HG02884 (cell line): ENCODE measurements around the gene NUCB2.
"Not testable (repeated sequence)": the region's sequence is repeated elsewhere in the genome, so short reads cannot be mapped to it uniquely, and the experiment has no call there.

Experiments
- ATAC-seq: cut with Tn5 transposase; IDR thresholded peaks from one replicate; pipeline ENCODE4 v1.9.1; 2021; ENCODE audit warnings: mild to moderate bottlenecking, moderate library complexity; ENCODE audit not compliant: unreplicated experiment

The NUCB2 gene

DNA sequence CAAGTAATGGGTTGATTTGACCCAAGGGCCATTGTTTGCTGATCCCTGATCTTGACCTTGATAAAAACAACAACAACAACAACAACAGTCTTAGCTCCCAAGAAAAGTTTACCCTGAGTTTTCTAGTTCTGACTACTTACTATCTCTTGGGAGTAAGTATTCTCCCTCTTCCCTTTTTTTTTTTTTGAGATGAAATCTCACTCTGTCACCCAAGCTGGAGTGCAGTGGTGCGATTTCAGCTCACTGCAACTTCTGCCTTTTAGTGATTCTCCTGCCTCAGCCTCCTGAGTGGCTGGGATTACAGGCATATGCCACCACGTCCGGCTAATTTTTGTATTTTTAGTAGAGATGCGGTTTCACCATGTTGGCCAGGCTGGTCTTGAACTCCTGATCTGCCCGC, 8.0 kb upstream of the NUCB2 start:
- ATAC-seq, result not testable (repeated sequence)

DNA sequence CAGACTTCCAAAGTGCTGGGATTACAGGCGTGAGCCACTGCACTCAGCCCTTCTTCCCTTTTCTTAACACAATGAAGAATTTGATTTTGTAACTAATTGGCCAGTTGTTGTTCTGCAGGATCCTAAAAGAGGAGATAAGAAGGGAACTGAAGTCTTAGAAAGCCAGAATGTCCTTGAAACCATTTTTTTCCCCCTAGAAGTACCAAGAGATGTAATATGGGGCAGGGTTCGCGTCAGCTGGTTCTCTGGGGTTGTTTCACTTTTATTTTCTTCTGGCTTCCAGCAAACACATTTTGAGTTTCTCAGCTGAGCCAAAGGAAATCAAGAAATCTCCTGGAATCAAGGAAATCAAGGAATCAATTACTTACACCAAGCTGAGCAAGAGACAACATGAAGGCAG, 7.6 kb upstream of the NUCB2 start:
- no peak for ATAC-seq

DNA sequence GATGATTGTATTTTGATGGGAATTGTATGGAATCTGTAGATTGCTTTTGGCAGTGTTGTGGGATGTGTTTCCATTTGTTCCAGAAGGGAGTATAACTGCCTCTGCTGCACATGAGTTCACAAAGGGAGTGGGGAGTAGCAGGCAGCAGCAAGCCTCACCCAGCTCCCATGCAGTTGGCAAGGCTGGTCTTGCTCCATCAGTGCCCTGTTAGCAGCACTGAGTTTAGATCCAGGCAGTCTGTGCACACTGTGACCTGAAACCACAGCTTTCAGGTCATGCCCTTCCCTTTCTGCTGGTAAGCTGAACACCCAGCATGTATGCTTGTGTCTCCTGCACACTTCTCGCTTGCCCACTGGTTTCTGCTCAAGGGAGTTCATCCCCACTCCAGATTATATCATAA, 3.7 kb upstream of the NUCB2 start:
- ATAC-seq, result no peak

DNA sequence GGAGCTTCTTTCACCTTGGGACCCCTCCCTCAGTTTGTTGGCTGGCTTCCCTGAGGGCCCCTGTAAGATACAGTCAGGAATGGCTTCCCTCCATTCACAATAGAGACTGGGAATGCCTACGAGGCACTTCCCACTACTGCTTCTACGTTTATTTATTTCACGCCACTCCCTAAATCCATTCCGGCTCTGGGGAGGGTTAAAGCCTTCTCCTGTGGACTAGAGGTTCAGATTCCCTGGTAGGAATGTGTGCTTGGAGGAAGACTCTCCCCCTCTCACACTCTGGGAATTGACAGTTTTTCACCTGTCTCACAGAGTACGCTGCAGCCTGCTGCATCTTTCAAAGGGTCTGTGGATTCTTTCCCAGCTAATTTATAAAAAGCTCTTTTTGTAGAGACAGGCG, 3.3 kb upstream of the NUCB2 start:
- ATAC-seq, result no peak

DNA sequence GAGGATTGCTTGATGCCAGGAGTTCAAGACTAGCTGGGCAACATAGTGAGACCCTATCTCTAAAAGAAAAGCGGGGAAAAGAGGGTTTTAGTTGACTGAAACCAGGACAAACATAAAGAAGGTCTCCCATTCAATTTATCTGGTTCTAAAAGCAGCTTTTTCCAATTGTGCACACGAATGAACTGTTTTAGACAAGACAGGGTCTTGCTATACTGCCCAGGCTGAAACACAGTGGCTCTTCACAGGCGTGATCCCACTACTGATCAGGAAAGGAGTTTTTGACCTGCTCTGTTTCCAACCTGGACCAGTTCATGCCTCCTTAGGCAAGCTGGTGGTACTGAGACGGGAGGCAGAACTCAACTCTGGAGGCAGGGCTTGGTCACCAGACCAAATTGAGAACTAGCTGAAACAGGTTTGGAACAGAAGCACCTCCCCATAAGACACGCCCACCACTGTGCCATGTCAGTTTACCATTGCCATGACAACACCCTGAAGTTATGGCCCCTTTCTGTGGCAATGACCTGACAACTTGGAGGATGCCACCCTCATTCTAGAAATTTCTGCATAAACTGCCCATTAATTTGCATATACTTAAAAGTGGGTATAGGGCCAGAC, 2.8 kb upstream of the NUCB2 start:
- no peak for ATAC-seq

DNA sequence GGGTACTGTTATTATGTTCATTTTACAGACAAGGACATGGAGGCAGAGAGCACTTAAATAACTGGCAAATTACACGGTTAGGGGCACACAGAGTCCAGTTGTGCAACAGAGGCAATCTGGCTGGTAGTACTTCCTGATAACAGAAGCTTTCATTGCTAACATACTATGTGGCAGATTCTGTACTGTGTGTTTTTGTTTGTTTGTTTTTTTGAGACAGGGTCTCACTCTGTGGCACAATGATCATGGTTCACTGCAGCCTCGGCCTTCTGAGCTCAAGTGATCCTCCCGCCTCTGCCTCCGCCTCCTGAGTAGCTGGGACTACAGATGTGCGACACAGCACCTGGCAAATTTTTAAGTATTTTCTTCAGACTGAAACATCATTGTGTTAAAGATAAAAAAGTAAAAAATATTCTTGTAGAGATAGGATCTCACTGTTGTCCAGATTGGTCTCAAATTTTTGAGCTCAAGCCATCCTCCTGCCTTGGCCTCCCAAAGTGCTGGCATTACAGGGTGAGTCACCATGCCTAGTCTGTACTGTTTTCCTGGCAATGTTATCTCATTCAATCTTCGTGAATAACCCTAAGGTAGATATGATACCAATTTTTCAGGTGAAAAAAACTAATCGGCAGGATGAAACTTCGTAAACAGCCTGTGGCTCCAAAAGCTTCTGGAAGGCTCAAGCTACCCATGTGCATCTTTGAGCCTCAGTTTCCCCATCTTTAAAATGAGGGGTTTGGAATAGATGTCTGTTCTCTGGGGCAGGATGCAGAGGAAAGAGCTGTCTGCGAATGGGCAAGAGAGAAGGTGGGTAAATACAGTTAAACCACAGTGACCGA, 921 bp upstream of the NUCB2 start:
- no peak for ATAC-seq

DNA sequence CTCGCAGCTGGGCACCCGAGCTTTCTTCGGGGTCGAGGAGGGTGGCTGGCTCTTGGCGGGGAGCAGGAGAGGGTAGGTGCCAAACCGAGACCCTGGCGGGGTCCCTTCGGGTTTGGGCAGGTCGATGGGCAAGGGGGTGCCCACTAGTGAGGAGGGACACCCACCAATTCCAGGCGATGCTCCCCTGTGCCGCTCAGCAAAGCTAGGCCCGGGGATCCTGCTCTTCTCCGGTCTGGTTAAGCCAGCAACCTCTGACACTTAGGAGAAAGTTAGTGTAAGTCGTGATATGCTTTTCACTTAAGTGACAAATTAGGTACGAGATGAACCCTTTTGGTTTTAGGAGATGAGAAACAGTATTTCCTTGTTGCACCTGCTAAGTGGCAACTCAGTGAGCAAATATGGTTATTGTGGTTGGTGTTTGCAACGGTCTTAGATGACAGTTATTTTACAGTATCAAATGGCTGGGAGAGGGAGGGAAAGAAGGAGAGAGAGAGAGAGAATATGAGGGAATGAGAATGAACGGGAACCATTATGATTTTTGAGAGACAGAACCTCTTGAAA, 565 bp downstream of the NUCB2 start:
- peak; percentile 13 for ATAC-seq

DNA sequence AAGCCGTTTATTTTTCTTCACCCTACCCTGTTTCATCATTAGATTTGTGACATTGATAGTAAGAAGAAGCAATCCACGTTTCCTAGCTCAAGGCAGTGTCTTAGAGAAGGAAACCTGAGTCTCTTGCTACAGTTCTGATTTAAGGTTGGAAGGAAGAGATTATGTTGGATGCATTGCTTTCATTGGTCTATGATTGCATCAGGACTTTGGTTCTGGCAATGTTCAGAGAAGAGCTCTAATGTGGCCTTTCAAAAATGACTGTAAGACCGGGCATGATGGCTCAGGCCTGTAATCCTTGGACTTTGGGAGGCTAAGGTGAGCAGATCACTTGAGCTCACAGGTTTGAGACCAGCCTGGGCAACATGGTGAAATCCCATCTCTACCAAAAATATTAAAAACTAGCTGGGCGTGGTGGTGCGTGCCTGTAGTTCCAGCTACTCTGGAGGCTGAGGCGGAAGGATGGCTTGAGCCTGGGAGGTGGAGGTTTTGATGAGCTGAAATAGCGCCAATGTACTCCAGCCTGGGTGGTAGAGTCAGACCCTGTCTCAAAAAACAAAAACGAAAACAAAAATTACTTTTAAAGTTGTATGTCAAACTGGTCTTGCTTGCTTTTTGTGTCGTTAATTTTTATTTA, 4.1 kb downstream of the NUCB2 start:
- no peak for ATAC-seq

DNA sequence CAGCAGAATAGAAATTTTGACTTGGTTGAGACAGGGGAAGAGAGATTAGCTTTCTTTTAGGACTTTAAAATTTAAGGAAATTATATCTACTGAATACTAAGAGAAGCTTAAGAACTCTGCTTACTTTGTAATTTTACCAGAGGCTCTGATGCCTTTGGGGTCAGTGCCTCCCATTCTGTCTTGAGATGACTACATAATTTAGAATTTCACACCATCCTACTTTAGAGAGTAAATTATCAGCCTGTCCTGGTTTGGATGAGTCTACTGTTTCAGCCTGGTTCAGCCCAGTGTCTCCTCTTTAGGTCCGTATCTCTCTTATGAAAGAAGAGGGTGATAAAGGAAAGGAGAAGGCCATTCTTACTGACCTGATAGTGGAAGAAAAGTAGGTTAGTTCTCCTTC, 9.8 kb downstream of the NUCB2 start:
- no peak for ATAC-seq

DNA sequence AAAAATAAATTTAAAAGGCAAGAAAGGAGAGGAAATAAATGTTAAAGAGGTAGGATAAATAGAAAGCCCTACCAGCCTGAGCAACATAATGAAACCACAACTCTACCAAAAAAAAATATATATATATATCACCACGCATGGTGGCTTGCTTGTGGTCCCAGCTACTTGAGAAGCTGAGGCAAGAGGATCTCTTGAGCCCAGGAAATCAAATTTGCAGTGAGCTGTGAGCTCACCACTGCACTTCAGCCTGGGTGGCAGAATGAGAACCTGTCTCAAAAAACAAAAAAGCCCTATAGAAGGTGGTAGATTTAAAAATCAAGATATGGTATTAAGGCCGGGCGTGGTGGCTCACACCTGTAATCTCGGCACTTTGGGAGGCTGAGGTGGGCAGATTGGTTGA, 10.5 kb downstream of the NUCB2 start:
- ATAC-seq, result no peak

DNA sequence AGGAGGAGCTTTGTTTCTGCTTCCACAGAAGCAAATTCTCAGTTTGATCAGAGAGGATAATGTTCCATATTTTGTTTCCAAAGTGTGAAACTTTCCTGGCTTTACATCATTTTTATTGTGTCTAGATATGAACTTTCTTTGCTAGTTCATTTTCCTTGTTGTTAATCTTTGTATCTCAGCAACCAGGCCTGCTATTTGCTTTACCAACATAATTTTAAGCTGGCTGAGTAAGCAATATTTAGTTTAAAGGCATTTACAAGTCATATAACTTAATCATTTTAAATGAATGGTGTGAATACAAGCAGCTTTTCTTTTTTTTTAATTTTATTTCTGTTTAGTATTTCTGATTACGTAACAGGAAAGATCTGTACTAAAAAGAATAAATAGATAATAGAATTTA, 15.2 kb downstream of the NUCB2 start:
- no peak for ATAC-seq

DNA sequence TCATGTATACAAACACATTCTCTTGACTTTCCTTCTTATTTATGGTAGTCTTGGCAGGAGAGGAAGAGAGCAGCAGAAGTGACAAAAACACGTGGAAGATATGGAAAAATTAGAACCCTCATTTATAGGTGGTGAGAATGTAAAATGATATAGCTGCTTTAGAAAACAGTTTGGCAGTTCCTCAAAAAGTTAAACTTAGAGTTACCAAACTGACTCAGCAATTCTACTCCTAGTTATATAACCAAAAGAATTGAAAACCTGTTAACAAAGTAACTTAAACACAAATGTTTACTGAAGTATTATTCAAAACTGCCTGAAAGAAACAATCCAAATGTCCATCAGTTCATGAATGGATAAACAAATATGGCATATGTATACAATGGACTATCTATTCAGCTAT, 16.8 kb downstream of the NUCB2 start:
- no peak for ATAC-seq

DNA sequence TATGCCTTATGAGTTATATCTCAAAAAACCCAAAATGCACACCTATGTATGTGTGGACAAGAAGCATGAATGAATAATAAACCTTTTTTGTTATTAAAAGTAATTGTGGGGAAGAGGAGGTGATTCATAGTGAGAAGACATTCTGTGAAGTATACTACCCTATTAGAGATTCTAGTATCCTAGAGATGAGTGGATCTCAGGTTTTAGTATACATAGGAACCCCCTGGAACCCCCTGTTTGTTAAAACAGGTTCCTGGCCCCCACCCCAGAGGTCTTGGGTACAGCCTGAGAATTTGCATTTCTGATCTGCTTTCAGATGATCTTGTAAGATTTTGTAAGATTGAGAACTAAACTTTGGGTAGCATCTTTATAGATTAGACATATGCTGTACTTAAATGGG, 17.5 kb downstream of the NUCB2 start:
- ATAC-seq, result peak; percentile 52

DNA sequence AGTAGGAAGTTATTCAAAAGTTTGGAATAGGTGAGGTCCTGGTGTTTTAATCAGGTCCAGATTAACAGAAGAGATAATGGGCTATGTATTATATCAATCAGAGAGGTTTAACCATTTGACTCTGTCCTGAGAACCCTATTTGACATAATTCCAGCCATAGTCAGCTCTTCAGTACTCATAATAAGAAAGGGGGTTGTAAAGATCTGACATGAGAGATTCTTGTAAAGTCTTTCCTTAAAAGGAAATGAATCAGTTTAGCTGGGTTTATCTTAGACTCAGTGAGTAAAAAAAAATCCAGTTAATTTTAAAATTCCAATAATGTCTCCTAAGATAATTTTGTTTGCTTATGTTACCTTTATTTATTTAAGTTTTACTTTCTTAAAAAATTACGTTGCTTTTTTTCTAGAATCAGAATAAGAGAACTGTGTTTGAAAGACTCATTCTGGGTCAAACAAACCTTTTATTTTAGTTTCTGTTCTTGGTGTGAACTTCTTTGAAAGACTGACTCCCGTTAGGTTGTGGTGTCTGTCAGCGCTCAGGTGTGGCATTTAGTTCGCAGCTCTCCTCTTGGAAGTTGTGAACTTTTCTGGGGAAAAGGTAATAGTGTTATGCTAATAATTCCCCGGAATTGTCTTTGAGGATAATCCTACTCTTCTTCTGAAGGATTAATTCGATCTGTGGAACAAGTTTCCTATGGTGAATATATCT, 20.5 kb downstream of the NUCB2 start:
- ATAC-seq, result peak; percentile 31

DNA sequence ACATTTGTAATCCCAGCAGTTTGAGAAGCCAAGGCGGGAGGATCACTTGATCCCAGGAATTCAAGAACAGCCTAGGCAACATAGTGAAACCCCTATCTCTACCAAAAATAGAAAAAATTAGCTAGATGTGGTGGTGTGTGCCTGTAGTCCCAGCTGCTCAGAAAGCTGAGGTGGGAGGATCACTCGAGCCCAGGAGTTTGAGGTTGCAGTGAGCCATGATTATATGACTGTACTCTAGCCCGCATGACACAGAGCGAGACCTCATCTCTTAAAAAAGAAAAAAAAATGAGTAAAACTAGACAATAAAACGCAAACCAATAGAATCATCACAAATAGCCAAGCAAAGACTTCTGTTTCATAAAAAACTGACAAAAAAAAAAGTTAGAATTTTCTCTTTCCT, 21.8 kb downstream of the NUCB2 start:
- ATAC-seq, result peak; percentile 79

DNA sequence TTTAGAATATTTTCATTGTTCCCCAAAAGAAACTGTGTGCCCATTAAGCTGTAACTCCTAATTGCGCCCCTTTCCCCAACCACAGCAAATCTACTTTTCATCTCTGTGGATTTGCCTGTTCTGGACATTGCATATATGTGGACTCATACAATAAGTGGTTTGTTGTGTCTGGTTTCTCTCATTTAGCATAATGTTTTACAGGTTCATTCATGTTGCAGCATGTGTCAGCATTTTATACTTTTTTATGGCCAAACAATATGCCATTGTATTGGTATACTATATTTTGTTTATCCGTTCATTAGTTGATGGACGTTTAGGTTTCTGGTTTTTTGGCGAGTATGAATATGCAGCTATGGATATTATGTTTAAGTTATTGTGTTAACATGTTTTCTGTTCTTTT, 23.8 kb downstream of the NUCB2 start:
- no peak for ATAC-seq

DNA sequence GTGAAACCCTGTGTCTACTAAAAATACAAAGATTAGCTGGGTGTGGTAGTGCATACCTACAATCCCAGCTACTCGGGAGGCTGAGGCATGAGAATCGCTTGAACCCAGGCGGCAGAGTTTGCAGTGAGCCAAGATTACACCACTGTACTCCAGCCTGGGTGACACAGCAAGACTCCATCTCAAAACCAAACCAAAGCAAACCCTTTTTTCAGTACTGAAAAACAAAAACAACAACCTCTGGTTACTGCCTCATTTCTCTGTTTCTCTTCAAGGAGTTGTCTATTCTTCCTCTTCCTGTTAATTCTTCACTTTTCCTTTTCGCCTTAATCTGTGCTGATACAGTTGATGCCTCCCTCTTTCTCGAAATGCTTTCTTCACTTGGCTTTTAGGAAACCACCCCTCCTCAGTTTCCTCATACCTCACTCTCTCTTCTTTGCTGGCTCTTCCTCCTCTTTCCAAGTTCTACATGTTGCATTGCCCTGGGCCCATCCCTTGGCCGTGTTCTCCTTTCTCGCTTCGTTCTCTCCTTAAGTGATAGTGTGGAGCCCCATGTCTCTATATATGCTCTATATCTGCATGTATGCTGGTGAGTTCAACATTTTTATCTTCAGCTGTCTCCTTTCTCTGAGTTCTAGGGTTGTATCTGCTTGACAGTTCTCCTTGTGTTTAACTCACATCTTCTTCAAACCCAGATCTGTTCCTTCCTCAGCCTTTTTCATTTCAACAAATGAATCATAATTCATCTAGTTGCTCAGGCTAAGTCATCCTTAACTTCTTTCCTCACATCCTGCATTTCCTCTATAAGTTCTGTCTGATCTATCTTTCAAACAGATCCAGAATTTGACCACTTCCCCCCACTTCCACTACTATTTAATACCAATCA, 37.1 kb downstream of the NUCB2 start:
- ATAC-seq, result no peak

DNA sequence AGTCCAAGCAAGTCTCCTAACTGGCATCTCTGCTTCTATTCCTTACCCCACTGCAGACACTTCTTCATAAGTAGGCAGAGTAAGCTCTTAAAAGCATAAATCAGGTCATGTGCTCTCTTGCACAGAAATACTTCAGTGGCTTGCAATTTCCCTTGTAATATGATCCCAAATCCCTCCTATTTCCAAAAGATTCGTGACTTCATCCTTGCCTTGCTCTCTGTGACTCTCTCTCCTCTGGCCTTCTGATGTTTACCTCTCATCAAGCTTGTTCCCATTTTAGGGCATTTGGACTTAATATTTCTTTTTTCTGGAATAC, 37.7 kb downstream of the NUCB2 start:
- ATAC-seq, result no peak

DNA sequence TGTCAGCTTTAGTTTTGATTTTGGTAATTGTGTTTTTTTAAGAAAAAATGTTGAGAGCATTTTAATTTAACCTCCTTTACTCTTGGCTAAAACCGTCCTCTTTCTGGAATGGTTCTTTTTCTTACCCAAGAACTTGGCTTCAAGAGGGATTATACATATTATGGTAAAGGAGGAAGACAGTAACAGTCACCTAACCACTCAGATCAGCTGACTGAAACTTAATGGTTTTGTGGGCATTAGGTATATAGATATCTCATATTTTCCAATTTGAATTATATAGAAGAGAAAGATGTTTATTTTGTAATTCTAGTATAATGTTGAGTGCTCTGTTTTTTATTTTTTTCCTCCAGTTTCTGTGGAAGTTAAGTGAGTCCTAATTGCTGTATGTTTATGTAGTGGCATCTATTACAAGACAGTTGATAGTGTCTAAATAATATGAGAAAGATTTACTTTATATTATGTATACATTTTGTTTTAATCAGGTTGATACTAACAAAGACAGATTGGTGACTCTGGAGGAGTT, 38.4 kb downstream of the NUCB2 start:
- ATAC-seq, result no peak

DNA sequence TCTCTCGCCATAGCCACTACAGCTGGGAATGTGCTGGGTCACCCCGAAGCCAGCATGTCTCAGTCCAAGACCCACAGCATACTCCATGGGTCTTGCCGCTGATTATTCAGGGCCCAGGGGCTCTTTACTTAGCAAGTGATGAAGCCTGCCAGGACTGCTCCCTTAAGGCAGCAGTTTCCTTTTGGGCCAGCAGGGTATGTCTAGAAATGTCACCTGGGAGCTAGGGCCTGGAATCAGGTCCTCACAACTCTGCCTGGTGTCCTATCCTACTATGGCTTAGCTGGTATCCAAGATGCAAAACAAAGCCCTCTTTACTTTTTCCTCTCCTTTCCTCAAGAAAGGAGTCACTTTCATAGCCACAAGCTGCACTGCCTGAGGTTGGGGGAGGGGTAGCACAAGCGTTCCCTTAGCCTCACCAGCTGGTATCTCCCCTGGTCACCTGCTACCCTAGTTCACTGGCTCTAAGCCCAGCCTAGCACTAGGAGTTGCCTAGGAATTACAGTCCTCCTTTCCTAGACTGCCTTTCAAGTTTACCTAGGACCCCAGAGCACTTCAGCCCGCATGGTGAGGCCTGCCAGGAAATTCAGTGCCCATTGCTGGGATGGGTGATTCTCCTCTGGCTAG, 52.4 kb downstream of the NUCB2 start:
- ATAC-seq, result no peak
